Fibroblast of mammary gland (primary cell): ENCODE data around the gene MMP17.
A peak's percentile ranks its signal among the peaks of the same experiment; 100 is the strongest.

ENCODE experiments used
- DNase-seq: peaks from one replicate; pipeline ENCODE4 v3.0.0-alpha.2; 2010; ENCODE audit warnings: low read depth
- H3K4me3 ChIP-seq: 2 replicates; pipeline ENCODE4 v1.5.1; 2011; ENCODE audit warnings: low read depth, mild to moderate bottlenecking, low read length, moderate library complexity; ENCODE audit not compliant: control insufficient read depth
- CTCF ChIP-seq: conservative IDR thresholded peaks from 2 replicates; pipeline ENCODE4 v1.5.1; 2011; ENCODE audit warnings: low read depth, low read length, inconsistent platforms; ENCODE audit not compliant: control insufficient read depth, insufficient read depth

The MMP17 gene

GRCh38 chr12:131860472-131861260, 32.5 kb downstream of the MMP17 start:
- no peak for TF ChIP-seq CTCF
- peak; percentile 21 for DNase-seq
- H3K4me3 ChIP-seq, result no peak overlapping the region

GRCh38 chr12:131861261-131862083, 33.3 kb downstream of the MMP17 start:
- H3K4me3 ChIP-seq, result no peak overlapping the region
- no peak for DNase-seq
- TF ChIP-seq CTCF, result no peak

GRCh38 chr12:131862084-131862441, 33.9 kb downstream of the MMP17 start:
- no peak for TF ChIP-seq CTCF
- H3K4me3 ChIP-seq, result no peak overlapping the region
- no peak for DNase-seq

- no peak for TF ChIP-seq CTCF
- H3K4me3 ChIP-seq, result no peak overlapping the region
- no peak for DNase-seq
Observed at GRCh38 chr12:131862600-131862993, 34.4 kb downstream of the MMP17 start.

- no peak for DNase-seq
- no peak for TF ChIP-seq CTCF
- H3K4me3 ChIP-seq, result no peak overlapping the region
Observed at GRCh38 chr12:131862994-131863710, 35.0 kb downstream of the MMP17 start.

GRCh38 chr12:131863711-131864396, 35.7 kb downstream of the MMP17 start:
- DNase-seq, result no peak
- TF ChIP-seq CTCF, result no peak
- no peak overlapping the region for H3K4me3 ChIP-seq
